ENCODE measurements around the gene MRPL22.

DNA sequence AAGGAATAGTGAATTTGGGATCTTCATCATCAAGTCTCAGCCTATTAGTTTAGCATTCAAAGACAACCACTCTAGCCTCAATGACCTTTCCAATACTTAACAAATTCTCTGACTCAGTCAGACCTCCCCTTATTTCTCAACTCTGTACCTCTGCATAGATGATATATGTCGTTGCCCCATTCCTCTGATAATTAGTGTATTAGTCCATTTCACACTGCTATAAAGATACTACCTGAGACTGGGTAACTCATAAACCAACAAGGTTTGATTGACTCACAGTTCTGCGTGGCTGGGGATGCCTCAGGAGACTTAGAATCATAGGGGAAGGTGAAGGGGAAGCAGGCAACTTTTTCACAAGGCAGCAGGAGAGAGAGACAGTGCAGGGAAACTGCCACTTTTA lies 8.9 kb downstream of the MRPL22 start:
- TF ChIP-seq, protein P1, sequence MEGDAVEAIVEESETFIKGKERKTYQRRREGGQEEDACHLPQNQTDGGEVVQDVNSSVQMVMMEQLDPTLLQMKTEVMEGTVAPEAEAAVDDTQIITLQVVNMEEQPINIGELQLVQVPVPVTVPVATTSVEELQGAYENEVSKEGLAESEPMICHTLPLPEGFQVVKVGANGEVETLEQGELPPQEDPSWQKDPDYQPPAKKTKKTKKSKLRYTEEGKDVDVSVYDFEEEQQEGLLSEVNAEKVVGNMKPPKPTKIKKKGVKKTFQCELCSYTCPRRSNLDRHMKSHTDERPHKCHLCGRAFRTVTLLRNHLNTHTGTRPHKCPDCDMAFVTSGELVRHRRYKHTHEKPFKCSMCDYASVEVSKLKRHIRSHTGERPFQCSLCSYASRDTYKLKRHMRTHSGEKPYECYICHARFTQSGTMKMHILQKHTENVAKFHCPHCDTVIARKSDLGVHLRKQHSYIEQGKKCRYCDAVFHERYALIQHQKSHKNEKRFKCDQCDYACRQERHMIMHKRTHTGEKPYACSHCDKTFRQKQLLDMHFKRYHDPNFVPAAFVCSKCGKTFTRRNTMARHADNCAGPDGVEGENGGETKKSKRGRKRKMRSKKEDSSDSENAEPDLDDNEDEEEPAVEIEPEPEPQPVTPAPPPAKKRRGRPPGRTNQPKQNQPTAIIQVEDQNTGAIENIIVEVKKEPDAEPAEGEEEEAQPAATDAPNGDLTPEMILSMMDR (IDR thresholded peaks at IDR 0.05), result no peak
- no peak for TF ChIP-seq POLR2A (IDR thresholded peaks at IDR 0.05)

Measured in esophagus squamous epithelium (tissue), 4 donors.